ENCODE data around the gene MRGPRX4.

MRGPRX4 gene

DNA sequence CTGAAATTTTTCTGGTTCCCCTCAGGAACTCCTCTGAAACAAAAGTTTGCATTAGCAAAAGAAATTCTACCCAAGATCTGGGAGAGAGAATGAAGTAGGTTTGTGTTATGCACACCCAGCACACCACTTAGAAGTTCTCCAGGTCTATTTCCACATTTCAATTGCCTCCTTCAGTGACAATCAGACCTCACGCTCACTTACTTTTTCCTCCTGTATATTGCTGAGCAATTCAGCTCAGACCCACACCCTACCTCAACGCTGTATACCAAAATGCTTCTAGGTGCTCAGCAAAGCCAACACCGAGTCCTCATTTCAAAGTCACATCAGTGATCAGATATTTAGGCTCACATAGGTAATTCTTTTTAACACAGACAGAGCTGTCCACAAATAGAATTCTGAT, 21.1 kb upstream of the MRGPRX4 start:
- Histone ChIP-seq H4K20me1 (ENCODE audit: insufficient read depth) (no peaks in the 10 kb centered on the region), H3K4me1 (ENCODE audit: low read depth, poor library complexity, severe bottlenecking) (no peaks in the 10 kb centered on the region), H2AFZ (ENCODE audit: low read depth) (no peak overlapping the region), H3K36me3 (ENCODE audit: insufficient read depth) (no peaks in the 10 kb centered on the region), H3K4me3 (IDR thresholded peaks at IDR 0.05; ENCODE audit: insufficient read depth, low read depth, low read length) (no peak overlapping the region), H3K9ac (no peak overlapping the region), H3K27ac (no peak overlapping the region), H3K27me3 (ENCODE audit: insufficient read depth, low read depth) (no peaks in the 10 kb centered on the region), H3K4me2 (no peak overlapping the region), H3K79me2 (ENCODE audit: insufficient read depth, low read depth) (no peaks in the 10 kb centered on the region)
- TF ChIP-seq, protein P1, sequence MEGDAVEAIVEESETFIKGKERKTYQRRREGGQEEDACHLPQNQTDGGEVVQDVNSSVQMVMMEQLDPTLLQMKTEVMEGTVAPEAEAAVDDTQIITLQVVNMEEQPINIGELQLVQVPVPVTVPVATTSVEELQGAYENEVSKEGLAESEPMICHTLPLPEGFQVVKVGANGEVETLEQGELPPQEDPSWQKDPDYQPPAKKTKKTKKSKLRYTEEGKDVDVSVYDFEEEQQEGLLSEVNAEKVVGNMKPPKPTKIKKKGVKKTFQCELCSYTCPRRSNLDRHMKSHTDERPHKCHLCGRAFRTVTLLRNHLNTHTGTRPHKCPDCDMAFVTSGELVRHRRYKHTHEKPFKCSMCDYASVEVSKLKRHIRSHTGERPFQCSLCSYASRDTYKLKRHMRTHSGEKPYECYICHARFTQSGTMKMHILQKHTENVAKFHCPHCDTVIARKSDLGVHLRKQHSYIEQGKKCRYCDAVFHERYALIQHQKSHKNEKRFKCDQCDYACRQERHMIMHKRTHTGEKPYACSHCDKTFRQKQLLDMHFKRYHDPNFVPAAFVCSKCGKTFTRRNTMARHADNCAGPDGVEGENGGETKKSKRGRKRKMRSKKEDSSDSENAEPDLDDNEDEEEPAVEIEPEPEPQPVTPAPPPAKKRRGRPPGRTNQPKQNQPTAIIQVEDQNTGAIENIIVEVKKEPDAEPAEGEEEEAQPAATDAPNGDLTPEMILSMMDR (conservative IDR thresholded peaks at IDR 0.05; ENCODE audit: low read depth, low read length) = no peak

DNA sequence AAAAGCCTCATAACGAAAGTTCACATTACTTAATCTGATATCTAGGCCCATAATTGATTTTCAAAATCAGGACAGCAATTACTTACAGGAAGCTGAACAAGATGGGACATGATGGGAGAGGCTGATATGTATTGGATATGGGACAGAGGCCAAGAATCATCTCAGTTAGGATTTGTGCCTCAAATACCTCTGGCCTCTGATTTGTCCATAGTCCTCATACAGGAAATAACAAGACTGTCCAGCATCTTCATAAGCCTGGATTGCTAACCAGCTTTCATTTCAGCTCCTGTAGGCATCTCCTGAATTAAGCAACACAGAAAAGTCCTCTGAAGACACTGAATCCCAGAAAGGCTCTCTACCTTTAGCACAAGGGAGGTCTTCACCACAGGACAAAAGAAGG, 4.3 kb upstream of the MRGPRX4 start:
- Histone ChIP-seq H3K9ac (no peak overlapping the region), H3K4me2 (no peak overlapping the region), H3K27ac (no peak overlapping the region), H3K27me3 (ENCODE audit: insufficient read depth, low read depth) (no peaks in the 10 kb centered on the region), H3K79me2 (ENCODE audit: insufficient read depth, low read depth) (no peaks in the 10 kb centered on the region), H3K4me3 (IDR thresholded peaks at IDR 0.05; ENCODE audit: insufficient read depth, low read depth, low read length) (no peak overlapping the region), H3K36me3 (ENCODE audit: insufficient read depth) (no peaks in the 10 kb centered on the region), H4K20me1 (ENCODE audit: insufficient read depth) (no peaks in the 10 kb centered on the region), H2AFZ (ENCODE audit: low read depth) (no peak overlapping the region), H3K4me1 (ENCODE audit: low read depth, poor library complexity, severe bottlenecking) (no peaks in the 10 kb centered on the region)
- TF ChIP-seq, protein P1 (conservative IDR thresholded peaks at IDR 0.05; ENCODE audit: low read depth, low read length) = no peak

DNA sequence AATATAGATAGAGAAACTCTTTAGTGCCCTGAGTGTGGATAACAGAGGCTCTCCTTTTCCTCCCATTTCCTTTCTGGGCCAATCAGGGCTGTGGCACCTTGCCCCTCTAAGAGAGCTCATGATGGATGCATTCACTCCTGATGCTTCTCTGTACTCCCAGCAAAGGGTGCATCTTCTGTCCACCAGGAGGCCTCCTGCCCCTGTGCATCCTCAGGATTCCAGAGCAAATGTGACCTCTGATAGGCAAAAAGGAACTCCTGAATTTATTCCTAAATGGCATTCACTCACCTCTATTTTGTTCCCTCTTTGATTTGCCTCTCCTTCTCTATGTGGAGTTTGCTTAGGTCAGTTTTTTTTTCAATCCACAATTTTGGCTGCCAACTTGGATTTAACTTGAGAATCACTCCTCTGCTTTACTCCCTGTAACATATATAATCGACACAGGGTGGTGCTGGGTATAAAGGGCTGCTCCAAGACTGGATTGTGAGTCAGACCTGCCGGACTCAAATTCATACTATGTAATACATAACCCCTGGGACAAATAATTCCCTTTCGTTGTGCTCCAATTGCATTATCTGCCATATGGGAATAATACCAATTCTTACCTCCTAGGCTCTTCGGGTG, 1.1 kb upstream of the MRGPRX4 start:
- H4K20me1 ChIP-seq (ENCODE audit: insufficient read depth) = no peaks in the 10 kb centered on the region
- H3K4me2 ChIP-seq = no peak overlapping the region
- TF ChIP-seq, protein P1 (conservative IDR thresholded peaks at IDR 0.05; ENCODE audit: low read depth, low read length) = peak; percentile 73
- no peaks in the 10 kb centered on the region for H3K36me3 ChIP-seq (ENCODE audit: insufficient read depth)
- H3K4me3 ChIP-seq (IDR thresholded peaks at IDR 0.05; ENCODE audit: insufficient read depth, low read depth, low read length) = no peak overlapping the region
- H3K27me3 ChIP-seq (ENCODE audit: insufficient read depth, low read depth) = no peaks in the 10 kb centered on the region
- no peak overlapping the region for H3K27ac ChIP-seq
- no peaks in the 10 kb centered on the region for H3K4me1 ChIP-seq (ENCODE audit: low read depth, poor library complexity, severe bottlenecking)
- H2AFZ ChIP-seq (ENCODE audit: low read depth) = no peak overlapping the region
- no peak overlapping the region for H3K9ac ChIP-seq
- no peaks in the 10 kb centered on the region for H3K79me2 ChIP-seq (ENCODE audit: insufficient read depth, low read depth)

DNA sequence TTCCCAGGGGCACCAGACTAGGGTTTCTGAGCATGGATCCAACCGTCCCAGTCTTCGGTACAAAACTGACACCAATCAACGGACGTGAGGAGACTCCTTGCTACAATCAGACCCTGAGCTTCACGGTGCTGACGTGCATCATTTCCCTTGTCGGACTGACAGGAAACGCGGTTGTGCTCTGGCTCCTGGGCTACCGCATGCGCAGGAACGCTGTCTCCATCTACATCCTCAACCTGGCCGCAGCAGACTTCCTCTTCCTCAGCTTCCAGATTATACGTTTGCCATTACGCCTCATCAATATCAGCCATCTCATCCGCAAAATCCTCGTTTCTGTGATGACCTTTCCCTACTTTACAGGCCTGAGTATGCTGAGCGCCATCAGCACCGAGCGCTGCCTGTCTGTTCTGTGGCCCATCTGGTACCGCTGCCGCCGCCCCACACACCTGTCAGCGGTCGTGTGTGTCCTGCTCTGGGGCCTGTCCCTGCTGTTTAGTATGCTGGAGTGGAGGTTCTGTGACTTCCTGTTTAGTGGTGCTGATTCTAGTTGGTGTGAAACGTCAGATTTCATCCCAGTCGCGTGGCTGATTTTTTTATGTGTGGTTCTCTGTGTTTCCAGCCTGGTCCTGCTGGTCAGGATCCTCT, 709 bp downstream of the MRGPRX4 start:
- Histone ChIP-seq H2AFZ (ENCODE audit: low read depth) (no peak overlapping the region), H3K4me1 (ENCODE audit: low read depth, poor library complexity, severe bottlenecking) (no peaks in the 10 kb centered on the region), H3K4me3 (IDR thresholded peaks at IDR 0.05; ENCODE audit: insufficient read depth, low read depth, low read length) (no peak overlapping the region), H3K36me3 (ENCODE audit: insufficient read depth) (no peaks in the 10 kb centered on the region), H3K9ac (no peak overlapping the region), H3K79me2 (ENCODE audit: insufficient read depth, low read depth) (no peaks in the 10 kb centered on the region), H3K4me2 (no peak overlapping the region), H3K27me3 (ENCODE audit: insufficient read depth, low read depth) (no peaks in the 10 kb centered on the region), H4K20me1 (ENCODE audit: insufficient read depth) (no peaks in the 10 kb centered on the region), H3K27ac (no peak overlapping the region)
- TF ChIP-seq, protein P1 (conservative IDR thresholded peaks at IDR 0.05; ENCODE audit: low read depth, low read length) = no peak

All from KMS-11 (cell line).